Measurements from ENCODE around the gene OMP.

The OMP gene

DNA sequence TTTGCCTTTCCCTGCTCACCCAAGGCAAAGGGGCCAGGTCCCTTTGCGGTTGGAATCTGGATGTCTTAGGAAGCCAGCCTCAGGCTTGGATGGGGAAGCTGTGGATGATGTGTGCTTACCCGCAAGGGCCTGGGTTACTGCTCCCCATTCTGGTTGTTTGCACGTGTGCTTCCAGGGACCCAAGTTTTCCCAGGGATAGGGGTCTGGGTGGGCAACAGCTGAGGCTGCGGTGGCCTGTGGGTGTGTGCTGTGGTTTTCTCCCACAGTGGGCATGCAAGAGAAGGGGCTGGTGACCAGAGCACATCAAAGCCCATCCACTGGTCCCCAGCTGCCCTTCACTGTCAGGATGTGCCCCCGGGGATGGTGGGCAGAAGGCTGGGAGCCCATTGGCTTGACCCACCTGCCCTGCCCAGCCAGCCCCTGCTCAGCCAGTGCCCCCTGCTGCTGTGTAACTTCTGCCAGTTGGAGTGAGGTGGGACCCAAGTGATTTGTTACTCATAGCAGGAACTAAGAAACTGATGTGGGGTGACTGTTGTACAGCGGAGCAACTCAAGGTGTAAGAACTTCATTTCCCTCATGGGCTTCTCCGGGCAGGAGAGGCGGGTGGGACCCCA, 32.6 kb upstream of the OMP start:
- Histone ChIP-seq H3K36me3 (ENCODE audit: insufficient read depth, low read length) (no peaks in the 10 kb centered on the region), H3K9me3 (ENCODE audit: insufficient read depth, low read depth, low read length) (no peaks in the 10 kb centered on the region), H3K27ac (ENCODE audit: low read depth, low read length) (no peak overlapping the region), H3K9ac (ENCODE audit: low read depth, low read length) (no peak overlapping the region), H3K4me1 (ENCODE audit: insufficient read depth, low read length) (peaks cover 13% of the 10 kb centered on the region), H3K27me3 (ENCODE audit: insufficient read depth, low read length) (peaks cover 8% of the 10 kb centered on the region; the same call in 1 of the 2 replicates), H3K4me3 (ENCODE audit: low read length) (no peak overlapping the region)
- WGBS: 92% methylated on average over 8 of the region's 8 CpGs

- Histone ChIP-seq H3K9ac (ENCODE audit: low read depth, low read length) (no peak overlapping the region), H3K36me3 (ENCODE audit: insufficient read depth, low read length) (no peaks in the 10 kb centered on the region), H3K27me3 (ENCODE audit: insufficient read depth, low read length) (no peaks in the 10 kb centered on the region), H3K4me1 (ENCODE audit: insufficient read depth, low read length) (peaks cover 7% of the 10 kb centered on the region), H3K27ac (ENCODE audit: low read depth, low read length) (no peak overlapping the region), H3K4me3 (ENCODE audit: low read length) (no peak overlapping the region), H3K9me3 (ENCODE audit: insufficient read depth, low read depth, low read length) (no peaks in the 10 kb centered on the region)
- WGBS: 81% methylated on average over 7 of the region's 7 CpGs
Measured at GRCh38 chr11:77071077-77071476, 31.6 kb upstream of the OMP start.

DNA sequence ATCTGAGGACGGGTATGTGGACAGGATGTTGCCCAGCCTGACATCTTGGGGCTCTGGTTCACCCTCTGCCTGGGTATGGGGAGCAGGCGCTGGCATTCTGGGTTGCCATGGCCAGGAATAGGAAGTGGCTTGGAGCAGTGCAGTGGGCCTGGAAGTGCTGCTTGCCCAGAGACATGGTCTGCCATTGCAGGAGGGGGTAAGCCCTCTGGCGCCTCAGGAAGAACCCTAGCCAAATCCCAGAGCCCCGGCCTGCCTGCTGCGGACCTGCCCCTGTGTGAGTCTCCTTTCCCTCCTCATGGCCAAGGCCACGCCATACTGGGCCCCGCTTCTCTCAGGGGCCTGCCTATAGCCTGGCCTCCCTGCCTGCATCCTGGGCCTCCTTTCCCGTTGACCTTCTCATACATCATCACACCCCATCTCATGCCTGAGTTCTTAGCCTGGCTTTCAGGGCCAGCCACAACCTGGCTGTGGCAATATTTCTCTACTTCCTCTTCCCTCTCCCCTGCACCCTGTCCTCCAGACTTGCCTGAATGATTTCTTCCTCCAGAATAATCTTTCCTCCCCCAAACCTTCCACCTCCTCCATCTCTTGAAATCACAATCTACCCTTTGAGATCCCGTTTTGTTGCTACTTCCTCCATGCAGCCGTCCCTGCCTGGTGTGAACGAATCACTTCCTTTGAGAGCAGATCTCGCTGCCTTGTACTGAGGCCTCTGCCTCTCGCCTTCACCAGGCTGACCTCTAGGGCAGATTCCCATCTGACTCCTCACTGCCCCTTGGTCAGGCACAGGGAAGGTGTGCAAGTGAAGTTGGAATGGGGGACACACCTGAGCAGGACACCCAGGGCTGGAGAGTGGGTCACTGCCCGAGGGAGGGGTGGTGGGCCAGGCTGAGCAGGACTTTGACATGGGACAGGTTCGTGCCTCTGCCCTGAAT, 30.7 kb upstream of the OMP start:
- no peaks in the 10 kb centered on the region for H3K36me3 ChIP-seq (ENCODE audit: insufficient read depth, low read length)
- H3K4me3 ChIP-seq (ENCODE audit: low read length): no peak overlapping the region
- 84% methylated on average over 15 of the region's 15 CpGs for WGBS
- peaks cover 7% of the 10 kb centered on the region for H3K4me1 ChIP-seq (ENCODE audit: insufficient read depth, low read length)
- H3K9me3 ChIP-seq (ENCODE audit: insufficient read depth, low read depth, low read length): no peaks in the 10 kb centered on the region
- H3K9ac ChIP-seq (ENCODE audit: low read depth, low read length): no peak overlapping the region
- H3K27me3 ChIP-seq (ENCODE audit: insufficient read depth, low read length): no peaks in the 10 kb centered on the region
- H3K27ac ChIP-seq (ENCODE audit: low read depth, low read length): no peak overlapping the region

DNA sequence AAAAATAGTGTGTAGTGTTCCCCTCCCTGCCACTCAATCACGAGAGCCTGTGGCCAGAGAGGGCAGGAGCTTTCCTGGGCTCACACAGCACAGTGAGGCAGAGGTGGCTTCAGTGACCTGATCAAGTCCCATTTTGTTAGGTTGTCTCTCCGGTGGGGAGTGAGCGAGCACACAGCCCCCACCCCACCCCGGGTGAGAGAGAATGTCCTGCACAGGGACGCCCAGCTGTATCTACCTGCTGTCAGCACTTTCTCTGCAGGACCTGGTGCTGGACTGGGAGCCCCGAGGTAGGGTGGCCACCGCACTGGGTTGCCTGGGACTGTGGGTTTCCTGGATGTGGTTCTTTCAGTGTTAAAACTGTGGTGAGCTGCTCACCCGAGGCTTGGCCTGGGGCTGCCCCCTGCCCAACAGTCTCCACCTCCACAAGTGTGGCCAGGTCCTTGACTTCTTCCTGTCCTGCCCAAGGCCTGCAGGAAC, 29.8 kb upstream of the OMP start:
- no peak overlapping the region for H3K9ac ChIP-seq (ENCODE audit: low read depth, low read length)
- H3K36me3 ChIP-seq (ENCODE audit: insufficient read depth, low read length): no peaks in the 10 kb centered on the region
- WGBS: 92% methylated on average over 8 of the region's 8 CpGs
- H3K27me3 ChIP-seq (ENCODE audit: insufficient read depth, low read length): no peaks in the 10 kb centered on the region
- no peak overlapping the region for H3K4me3 ChIP-seq (ENCODE audit: low read length)
- H3K9me3 ChIP-seq (ENCODE audit: insufficient read depth, low read depth, low read length): no peaks in the 10 kb centered on the region
- peaks cover under 1% of the 10 kb centered on the region; the same call in 1 of the 2 replicates for H3K4me1 ChIP-seq (ENCODE audit: insufficient read depth, low read length)
- H3K27ac ChIP-seq (ENCODE audit: low read depth, low read length): no peak overlapping the region

DNA sequence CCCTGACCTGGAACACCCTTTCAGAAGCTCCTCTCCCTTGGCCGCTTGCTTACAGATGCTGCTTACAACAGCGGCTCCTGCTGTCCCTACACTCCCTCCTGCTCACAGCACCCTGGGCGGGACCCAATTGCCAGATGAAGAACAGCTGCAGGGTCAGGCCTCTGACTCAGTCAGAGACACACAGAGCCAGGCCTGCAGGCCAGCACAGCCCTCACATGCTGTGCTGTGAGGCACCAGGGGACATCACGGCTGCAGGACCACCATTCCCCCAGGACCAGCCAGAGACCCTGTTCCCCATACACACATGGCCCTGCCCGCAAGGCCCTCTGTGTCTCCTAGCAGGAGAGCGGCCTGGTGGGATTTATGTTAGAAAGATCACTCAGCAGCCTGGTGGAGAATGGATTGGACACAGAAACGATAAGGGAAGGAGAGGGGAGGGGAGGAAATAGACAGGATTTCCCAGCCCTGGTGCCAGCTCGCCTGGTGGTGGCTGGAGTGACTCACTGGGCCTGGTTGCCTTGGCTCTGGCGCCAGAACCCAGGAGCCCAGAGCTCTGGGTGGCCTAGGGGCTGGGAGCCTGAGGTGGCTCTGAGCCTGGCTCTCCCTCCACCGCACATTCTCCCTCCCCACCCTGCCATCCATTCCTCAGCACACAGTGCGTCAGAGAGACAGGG, 29.2 kb upstream of the OMP start:
- H3K9ac ChIP-seq (ENCODE audit: low read depth, low read length): no peak overlapping the region
- no peak overlapping the region for H3K4me3 ChIP-seq (ENCODE audit: low read length)
- 85% methylated on average over 11 of the region's 11 CpGs for WGBS

GRCh38 chr11:77074205-77074604, 28.4 kb upstream of the OMP start:
- H3K9me3 ChIP-seq (ENCODE audit: insufficient read depth, low read depth, low read length): peaks cover 2% of the 10 kb centered on the region; the same call in 1 of the 2 replicates
- H3K9ac ChIP-seq (ENCODE audit: low read depth, low read length): no peak overlapping the region
- 94% methylated on average over 5 of the region's 5 CpGs for WGBS
- H3K27me3 ChIP-seq (ENCODE audit: insufficient read depth, low read length): no peaks in the 10 kb centered on the region
- no peaks in the 10 kb centered on the region for H3K4me1 ChIP-seq (ENCODE audit: insufficient read depth, low read length)
- no peak overlapping the region for H3K27ac ChIP-seq (ENCODE audit: low read depth, low read length)
- H3K4me3 ChIP-seq (ENCODE audit: low read length): no peak overlapping the region
- no peaks in the 10 kb centered on the region for H3K36me3 ChIP-seq (ENCODE audit: insufficient read depth, low read length)

More for the DNA sequence above, 29.2 kb upstream of the OMP start:
- Histone ChIP-seq H3K4me1 (ENCODE audit: insufficient read depth, low read length) (no peaks in the 10 kb centered on the region), H3K36me3 (ENCODE audit: insufficient read depth, low read length) (no peaks in the 10 kb centered on the region), H3K27ac (ENCODE audit: low read depth, low read length) (no peak overlapping the region), H3K9me3 (ENCODE audit: insufficient read depth, low read depth, low read length) (no peaks in the 10 kb centered on the region), H3K27me3 (ENCODE audit: insufficient read depth, low read length) (no peaks in the 10 kb centered on the region)

DNA sequence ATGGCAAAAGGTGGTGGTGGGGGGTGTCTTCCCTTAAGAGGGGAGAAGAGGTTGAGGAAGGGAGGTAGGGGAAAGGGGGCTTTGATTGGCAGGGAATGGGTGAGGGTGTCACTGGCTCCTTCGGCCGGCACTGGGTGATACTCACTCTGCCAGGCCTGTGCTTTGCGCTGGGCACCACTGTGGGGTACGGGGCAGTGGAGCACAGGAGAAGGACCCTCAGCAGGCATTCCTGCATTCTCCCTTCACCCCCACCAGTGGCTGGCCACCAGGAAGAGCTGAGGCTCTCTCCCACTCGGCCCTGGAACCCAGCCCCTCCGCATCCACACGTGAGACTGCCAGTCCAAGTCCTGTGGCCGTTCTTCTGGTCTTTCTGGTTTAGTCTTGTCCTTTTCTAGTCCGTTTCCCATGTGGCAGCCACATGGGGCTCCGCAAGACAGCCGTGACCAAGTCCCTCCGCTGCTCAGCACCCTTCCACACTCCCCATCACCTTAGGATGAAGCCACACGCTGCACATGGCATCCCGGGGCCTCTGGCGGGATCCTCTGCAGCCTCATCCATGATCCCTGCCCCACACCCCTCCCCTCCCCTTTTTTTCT, 27.9 kb upstream of the OMP start:
- H3K36me3 ChIP-seq (ENCODE audit: insufficient read depth, low read length): no peaks in the 10 kb centered on the region
- H3K9ac ChIP-seq (ENCODE audit: low read depth, low read length): no peak overlapping the region
- 93% methylated on average over 13 of the region's 15 CpGs for WGBS
- H3K27ac ChIP-seq (ENCODE audit: low read depth, low read length): no peak overlapping the region
- H3K27me3 ChIP-seq (ENCODE audit: insufficient read depth, low read length): no peaks in the 10 kb centered on the region
- no peak overlapping the region for H3K4me3 ChIP-seq (ENCODE audit: low read length)
- H3K9me3 ChIP-seq (ENCODE audit: insufficient read depth, low read depth, low read length): peaks cover 5% of the 10 kb centered on the region; the same call in 1 of the 2 replicates
- no peaks in the 10 kb centered on the region for H3K4me1 ChIP-seq (ENCODE audit: insufficient read depth, low read length)

- no peak overlapping the region for H3K27ac ChIP-seq (ENCODE audit: low read depth, low read length)
- peaks cover 5% of the 10 kb centered on the region; the same call in 1 of the 2 replicates for H3K9me3 ChIP-seq (ENCODE audit: insufficient read depth, low read depth, low read length)
- H3K4me1 ChIP-seq (ENCODE audit: insufficient read depth, low read length): no peaks in the 10 kb centered on the region
- no peaks in the 10 kb centered on the region for H3K36me3 ChIP-seq (ENCODE audit: insufficient read depth, low read length)
- H3K4me3 ChIP-seq (ENCODE audit: low read length): no peak overlapping the region
- 96% methylated on average over 4 of the region's 5 CpGs for WGBS
- no peak overlapping the region for H3K9ac ChIP-seq (ENCODE audit: low read depth, low read length)
- H3K27me3 ChIP-seq (ENCODE audit: insufficient read depth, low read length): no peaks in the 10 kb centered on the region
Measured at GRCh38 chr11:77075425-77075905, 27.2 kb upstream of the OMP start.

GRCh38 chr11:77079666-77080065, 23.0 kb upstream of the OMP start:
- Histone ChIP-seq H3K36me3 (ENCODE audit: insufficient read depth, low read length) (no peaks in the 10 kb centered on the region), H3K27ac (ENCODE audit: low read depth, low read length) (no peak overlapping the region), H3K4me3 (ENCODE audit: low read length) (no peak overlapping the region), H3K4me1 (ENCODE audit: insufficient read depth, low read length) (no peaks in the 10 kb centered on the region), H3K27me3 (ENCODE audit: insufficient read depth, low read length) (no peaks in the 10 kb centered on the region), H3K9me3 (ENCODE audit: insufficient read depth, low read depth, low read length) (peaks cover 5% of the 10 kb centered on the region; the same call in 1 of the 2 replicates), H3K9ac (ENCODE audit: low read depth, low read length) (no peak overlapping the region)
- WGBS: no CpG with 5 or more reads among the region's 2 CpGs

- WGBS: 85% methylated on average over 2 of the region's 2 CpGs
- H3K36me3 ChIP-seq (ENCODE audit: insufficient read depth, low read length): peaks cover 3% of the 10 kb centered on the region; the same call in 1 of the 2 replicates
- H3K4me1 ChIP-seq (ENCODE audit: insufficient read depth, low read length): no peaks in the 10 kb centered on the region
- no peak overlapping the region for H3K4me3 ChIP-seq (ENCODE audit: low read length)
- no peak overlapping the region for H3K9ac ChIP-seq (ENCODE audit: low read depth, low read length)
- H3K27ac ChIP-seq (ENCODE audit: low read depth, low read length): no peak overlapping the region
- no peaks in the 10 kb centered on the region for H3K27me3 ChIP-seq (ENCODE audit: insufficient read depth, low read length)
- H3K9me3 ChIP-seq (ENCODE audit: insufficient read depth, low read depth, low read length): peaks cover 5% of the 10 kb centered on the region; the same call in 1 of the 2 replicates
Measured at GRCh38 chr11:77080643-77081210, 21.9 kb upstream of the OMP start.
